ENCODE measurements around the gene TMEM271.
"Not testable (repeated sequence)": the region's sequence is repeated elsewhere in the genome, so short reads cannot be mapped to it uniquely, and the experiment has no call there.

TMEM271 gene

GRCh38 chr4:566035-566434, 10.1 kb downstream of the TMEM271 start:
- DNase-seq (ENCODE audit: low spot score) = no peak

- DNase-seq (ENCODE audit: low spot score) = not testable (repeated sequence)
These were observed 10.5 kb downstream of the TMEM271 start for GRCh38 chr4:565614-566013.

- not testable (repeated sequence) for DNase-seq (ENCODE audit: low spot score)
These were observed 13.6 kb downstream of the TMEM271 start for GRCh38 chr4:562458-562857.

GRCh38 chr4:561426-561825, 14.7 kb downstream of the TMEM271 start:
- no peak for DNase-seq (ENCODE audit: low spot score)

GRCh38 chr4:560731-561291, 15.3 kb downstream of the TMEM271 start:
- DNase-seq (ENCODE audit: low spot score) = no peak

- no peak for DNase-seq (ENCODE audit: low spot score)
These were observed 16.0 kb downstream of the TMEM271 start for GRCh38 chr4:560061-560460.

- DNase-seq (ENCODE audit: low spot score) = no peak
These were observed 20.4 kb downstream of the TMEM271 start for GRCh38 chr4:555566-556275.

GRCh38 chr4:554793-555320, 21.2 kb downstream of the TMEM271 start:
- DNase-seq (ENCODE audit: low spot score) = not testable (repeated sequence)

- DNase-seq (ENCODE audit: low spot score) = no peak
These were observed 24.1 kb downstream of the TMEM271 start for GRCh38 chr4:552019-552418.

GRCh38 chr4:550268-550667, 25.8 kb downstream of the TMEM271 start:
- DNase-seq (ENCODE audit: low spot score) = not testable (repeated sequence)

GRCh38 chr4:548976-549375, 27.1 kb downstream of the TMEM271 start:
- no peak for DNase-seq (ENCODE audit: low spot score)

GRCh38 chr4:545612-546011, 30.5 kb downstream of the TMEM271 start:
- no peak for DNase-seq (ENCODE audit: low spot score)

- no peak for DNase-seq (ENCODE audit: low spot score)
These were observed 31.5 kb downstream of the TMEM271 start for GRCh38 chr4:544386-545105.

GRCh38 chr4:541271-541670, 34.8 kb downstream of the TMEM271 start:
- no peak for DNase-seq (ENCODE audit: low spot score)

GRCh38 chr4:538542-539142, 37.5 kb downstream of the TMEM271 start:
- no peak for DNase-seq (ENCODE audit: low spot score)

- no peak for DNase-seq (ENCODE audit: low spot score)
These were observed 38.4 kb downstream of the TMEM271 start for GRCh38 chr4:537436-538264.

GRCh38 chr4:536351-536972, 39.6 kb downstream of the TMEM271 start:
- DNase-seq (ENCODE audit: low spot score) = no peak

GRCh38 chr4:535924-536281, 40.2 kb downstream of the TMEM271 start:
- DNase-seq (ENCODE audit: low spot score) = no peak

GRCh38 chr4:535181-535923, 40.7 kb downstream of the TMEM271 start:
- DNase-seq (ENCODE audit: low spot score) = no peak

- DNase-seq (ENCODE audit: low spot score) = no peak
These were observed 41.4 kb downstream of the TMEM271 start for GRCh38 chr4:534576-535151.
